Ramos (cell line): ENCODE data around the gene CC2D1A.
"Not testable (repeated sequence)": the region's sequence is repeated elsewhere in the genome, so short reads cannot be mapped to it uniquely, and the experiment has no call there.

Experiments used
- in situ Hi-C: fragments of 300-500 bp; cut with MboI; formaldehyde crosslinking; loops from one replicate; pipeline ENCODE4 v1.14.3; 2022; ENCODE audit warnings: low sequenced_read_pairs; ENCODE audit not compliant: unreplicated experiment

The CC2D1A gene

GRCh38 chr19:13959141-13959961 lies 53.4 kb downstream of the CC2D1A start:
- in situ Hi-C loops, result no loop called here

GRCh38 chr19:13959962-13960862 lies 54.2 kb downstream of the CC2D1A start:
- in situ Hi-C loops, result no loop called here

GRCh38 chr19:13960863-13961784 lies 55.1 kb downstream of the CC2D1A start:
- in situ Hi-C loops, result no loop called here

GRCh38 chr19:13961826-13962698 lies 56.1 kb downstream of the CC2D1A start:
- in situ Hi-C loops, result no loop called here

GRCh38 chr19:13962699-13963602 lies 57.0 kb downstream of the CC2D1A start:
- in situ Hi-C loops, result no loop called here

GRCh38 chr19:13963603-13964105 lies 57.7 kb downstream of the CC2D1A start:
- in situ Hi-C loops, result no loop called here

GRCh38 chr19:13964776-13965175 lies 58.8 kb downstream of the CC2D1A start:
- in situ Hi-C loops, result no loop called here

GRCh38 chr19:13965377-13965896 lies 59.4 kb downstream of the CC2D1A start:
- in situ Hi-C loops, result no loop called here

- in situ Hi-C loops, result no loop called here
Observed at GRCh38 chr19:13965926-13966683, 60.1 kb downstream of the CC2D1A start.

- in situ Hi-C loops, result no loop called here
Observed at GRCh38 chr19:13966684-13967128, 60.7 kb downstream of the CC2D1A start.

- in situ Hi-C loops, result not testable (repeated sequence)
Observed at GRCh38 chr19:13967206-13967605, 61.2 kb downstream of the CC2D1A start.

GRCh38 chr19:13968383-13968935 lies 62.5 kb downstream of the CC2D1A start:
- in situ Hi-C loops, result no loop called here

- in situ Hi-C loops, result no loop called here
Observed at GRCh38 chr19:13968999-13969398, 63.0 kb downstream of the CC2D1A start.

GRCh38 chr19:13969897-13970296 lies 63.9 kb downstream of the CC2D1A start:
- in situ Hi-C loops, result no loop called here

- in situ Hi-C loops, result not testable (repeated sequence)
Observed at GRCh38 chr19:13971868-13972267, 65.9 kb downstream of the CC2D1A start.

- in situ Hi-C loops, result no loop called here
Observed at GRCh38 chr19:13972368-13973155, 66.6 kb downstream of the CC2D1A start.
